GM18508 (cell line): ENCODE measurements around the gene NEK6.

ENCODE experiments used
- ATAC-seq: cut with Tn5 transposase; IDR thresholded peaks from one replicate; pipeline ENCODE4 v1.9.1; 2021; ENCODE audit warnings: moderate number of reproducible peaks; ENCODE audit not compliant: insufficient read depth, unreplicated experiment

The NEK6 gene

DNA sequence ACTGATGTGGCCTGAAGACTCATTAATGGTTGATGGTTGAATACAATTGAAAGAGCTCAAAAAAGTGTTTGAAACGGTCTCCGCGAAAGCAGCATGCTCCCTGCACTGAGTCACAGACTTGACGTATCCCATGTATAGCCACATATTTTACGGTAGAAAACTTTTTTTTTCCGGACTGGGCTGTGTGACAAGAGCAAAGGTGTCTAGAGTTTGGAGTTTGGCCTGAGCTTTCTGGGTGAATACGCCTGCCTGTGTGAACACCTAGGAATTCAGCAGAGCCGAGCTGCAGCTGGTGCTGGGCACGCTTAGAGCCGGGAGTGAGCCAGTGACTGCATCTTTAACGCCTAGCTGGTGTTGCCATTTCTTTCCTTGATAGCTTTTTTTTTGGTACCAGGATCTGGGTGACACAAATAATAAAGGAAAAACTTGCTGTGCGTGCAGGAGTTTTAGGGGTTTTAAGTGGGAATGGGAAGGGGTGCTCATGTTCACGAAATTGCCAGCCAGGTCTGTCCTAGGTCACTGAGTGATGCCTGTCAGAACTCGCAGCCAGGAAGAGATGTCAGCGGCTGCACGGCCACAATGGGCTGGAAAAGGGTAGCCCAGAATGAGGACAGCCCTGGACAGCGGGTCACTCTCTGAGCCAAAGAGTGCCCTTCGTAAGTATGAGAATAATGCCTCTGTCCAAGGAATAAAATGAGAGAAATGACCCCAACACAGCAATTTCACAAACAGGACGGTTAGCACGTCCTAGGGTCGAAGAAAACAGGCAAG lies 105.8 kb downstream of the NEK6 start:
- no peak for ATAC-seq

- no peak for ATAC-seq
These were observed 106.4 kb downstream of the NEK6 start for GRCh38 chr9:124364141-124364540.

DNA sequence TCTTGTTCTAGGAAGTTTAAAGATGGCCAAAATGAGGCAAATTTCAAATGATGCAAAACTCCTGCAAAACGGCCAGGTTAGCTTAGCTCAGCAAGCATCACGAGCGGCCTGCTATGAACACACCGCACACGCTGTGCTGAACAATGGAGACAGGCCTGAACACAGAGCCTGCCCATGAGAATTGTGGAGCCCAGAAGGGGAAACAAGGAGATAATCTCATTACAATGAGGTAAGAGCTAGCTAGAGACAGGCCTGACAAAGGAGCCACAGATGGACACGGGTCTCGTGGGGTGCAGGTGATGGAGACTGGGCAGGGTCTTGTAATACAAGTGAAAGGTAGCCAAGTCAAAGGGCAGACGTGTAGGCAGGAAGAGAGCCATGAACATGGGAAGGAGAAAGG lies 107.3 kb downstream of the NEK6 start:
- no peak for ATAC-seq

- ATAC-seq: no peak
These were observed 108.9 kb downstream of the NEK6 start for GRCh38 chr9:124366476-124367220.

DNA sequence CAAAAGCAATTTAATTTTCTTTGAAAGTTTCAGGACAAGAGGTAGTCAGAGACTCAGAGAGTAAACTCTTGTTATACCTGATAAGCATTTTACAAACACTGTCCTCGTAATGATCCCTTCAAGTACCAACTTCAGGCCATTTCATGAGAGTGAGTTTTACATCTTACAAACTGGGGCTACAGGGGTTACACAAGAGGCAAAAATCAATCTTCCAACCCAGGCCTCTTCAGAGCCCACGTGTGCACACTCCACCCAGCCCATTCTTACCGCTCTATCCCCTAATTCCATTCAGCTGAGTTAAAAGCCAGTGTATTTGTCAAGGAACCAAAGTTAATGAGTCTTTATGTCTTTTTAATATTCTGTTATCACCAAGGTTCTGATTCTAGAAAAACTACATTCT lies 110.9 kb downstream of the NEK6 start:
- no peak for ATAC-seq

DNA sequence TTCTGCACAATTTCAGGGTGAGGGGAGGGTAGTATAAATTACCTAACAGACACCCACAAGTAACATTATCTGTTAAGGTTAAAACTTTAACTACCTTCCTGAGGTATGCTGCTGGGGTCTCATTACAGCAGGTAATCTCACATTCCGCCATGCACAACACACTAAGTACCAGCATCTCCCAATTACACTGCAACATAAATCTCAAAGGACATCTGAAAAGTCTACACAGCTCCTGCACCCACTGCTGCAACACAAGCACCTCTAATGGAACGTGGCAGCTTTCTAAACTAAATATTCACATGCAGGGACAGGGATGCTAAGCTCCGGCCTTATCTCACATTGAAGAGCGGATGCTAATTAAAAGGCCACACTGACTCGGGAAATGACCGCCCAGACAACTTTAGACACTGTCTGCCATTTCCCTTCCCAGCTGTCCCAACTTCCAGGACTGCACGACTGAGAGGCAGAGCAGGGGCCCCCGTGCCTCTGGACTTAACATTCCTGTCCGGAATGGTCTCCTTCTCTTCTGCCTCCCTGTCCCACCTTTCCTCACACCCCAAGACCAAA lies 111.6 kb downstream of the NEK6 start:
- ATAC-seq: no peak

- no peak for ATAC-seq
These were observed 113.3 kb downstream of the NEK6 start for GRCh38 chr9:124370896-124371582.

DNA sequence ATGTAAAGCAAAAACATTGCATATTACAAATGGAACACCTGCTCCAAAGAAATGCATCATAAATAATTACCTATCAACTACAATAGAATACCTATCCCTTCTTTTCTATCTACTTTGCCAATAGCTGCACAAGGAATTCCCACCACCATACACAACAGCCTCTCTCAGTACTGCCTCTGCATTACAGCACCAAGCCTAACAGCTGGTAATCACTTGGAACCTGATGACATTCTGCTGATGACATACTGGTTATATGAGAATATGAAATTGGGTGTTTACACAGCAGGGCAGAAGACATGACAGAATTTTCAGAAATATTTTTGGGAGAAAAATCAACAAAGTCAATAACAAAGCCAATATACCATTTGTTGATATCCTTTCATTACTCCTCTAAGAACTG lies 114.3 kb downstream of the NEK6 start:
- no peak for ATAC-seq

DNA sequence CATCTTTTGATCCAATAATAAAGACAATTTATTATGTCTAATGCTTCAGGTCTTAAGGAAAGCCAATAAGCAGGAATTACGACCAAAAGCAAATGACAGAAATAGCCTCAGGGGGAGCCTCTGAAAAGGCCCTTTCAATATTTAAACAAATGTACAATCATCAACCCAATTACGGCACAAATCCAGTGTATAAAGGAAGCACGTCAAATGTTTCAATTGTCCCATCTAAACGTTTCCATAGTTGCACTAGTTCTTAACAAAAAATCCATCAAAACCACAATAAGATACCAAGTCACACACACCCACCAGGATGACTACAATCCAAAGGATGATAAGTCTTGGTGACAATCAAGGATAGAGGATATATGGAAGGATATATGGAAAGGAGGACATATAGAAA lies 115.6 kb downstream of the NEK6 start:
- no peak for ATAC-seq

DNA sequence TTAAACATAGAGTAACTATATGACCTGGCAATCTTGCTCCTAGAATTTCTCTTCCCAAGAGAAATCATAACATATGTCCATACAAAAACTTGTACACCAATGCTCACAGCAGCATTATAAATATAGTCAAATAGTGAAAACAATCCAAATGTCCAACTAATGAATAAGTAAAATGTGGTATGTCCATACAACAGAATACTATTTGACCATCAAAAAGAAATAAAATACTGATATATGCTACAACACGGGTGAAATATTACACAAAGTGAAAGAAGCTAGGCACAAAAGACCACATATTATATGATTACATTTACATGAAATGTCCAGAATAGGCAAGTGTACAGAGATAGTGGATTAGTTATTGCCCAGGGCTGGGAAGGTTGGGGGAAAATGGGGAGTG lies 116.1 kb downstream of the NEK6 start:
- ATAC-seq: no peak

DNA sequence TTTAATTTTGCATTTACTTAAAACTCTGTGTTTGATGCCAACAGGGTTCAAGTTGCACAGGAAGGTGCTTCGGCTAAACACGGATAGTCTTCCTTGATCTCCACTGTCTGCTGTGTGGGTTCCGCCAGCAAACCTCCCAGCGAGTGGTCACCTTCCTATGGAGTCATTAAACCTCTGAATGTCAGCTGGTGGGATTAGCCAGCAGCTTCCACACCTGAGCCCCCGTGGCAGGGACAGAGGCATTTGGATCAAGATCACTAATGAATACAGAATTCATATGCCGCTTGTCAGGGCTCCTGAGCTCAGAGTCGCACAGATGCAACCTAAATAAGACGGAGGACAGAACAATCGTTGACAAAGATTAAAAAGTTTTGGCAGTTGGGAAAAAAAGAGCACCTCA lies 118.0 kb downstream of the NEK6 start:
- ATAC-seq: no peak

GRCh38 chr9:124376329-124376728 lies 118.6 kb downstream of the NEK6 start:
- no peak for ATAC-seq

DNA sequence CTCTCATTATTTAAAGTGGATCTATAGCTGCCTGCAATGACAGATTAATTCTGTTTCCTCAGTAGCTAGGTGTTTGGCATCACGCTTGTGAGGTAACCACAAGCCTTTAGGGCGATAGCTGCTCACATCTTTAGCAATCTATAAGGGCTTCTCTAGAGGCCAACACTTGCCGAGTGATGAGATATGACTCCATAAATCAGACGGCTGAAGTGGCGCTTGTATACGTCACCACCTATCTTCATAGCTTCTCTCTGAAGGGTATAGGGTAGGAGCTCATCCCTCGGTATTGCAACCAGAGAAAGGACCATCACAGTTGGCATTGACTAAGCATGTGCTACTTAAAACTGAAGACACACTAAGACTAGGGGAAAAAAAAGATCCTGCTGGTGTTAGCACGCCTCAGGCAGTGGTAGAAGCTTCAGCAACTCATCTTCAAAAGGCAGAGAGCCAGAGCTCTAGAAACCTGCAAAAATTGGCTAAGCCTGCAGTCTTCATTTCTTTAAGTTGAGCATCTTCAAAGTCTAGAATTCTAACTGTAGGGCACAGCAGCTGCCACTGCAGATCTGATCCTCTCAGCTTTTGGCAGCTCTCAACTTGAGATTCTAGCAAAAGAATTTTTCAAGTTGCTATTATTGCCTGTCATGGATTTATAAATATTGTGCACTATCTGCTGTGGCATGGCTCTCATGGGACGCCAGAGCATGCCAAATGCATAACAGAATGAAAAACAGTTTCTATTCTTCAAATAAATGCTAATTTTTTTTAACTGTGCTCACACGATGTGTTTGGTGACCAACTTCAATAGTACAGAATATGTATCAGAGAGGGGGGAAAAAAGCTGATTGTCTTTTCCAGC lies 120.0 kb downstream of the NEK6 start:
- no peak for ATAC-seq

DNA sequence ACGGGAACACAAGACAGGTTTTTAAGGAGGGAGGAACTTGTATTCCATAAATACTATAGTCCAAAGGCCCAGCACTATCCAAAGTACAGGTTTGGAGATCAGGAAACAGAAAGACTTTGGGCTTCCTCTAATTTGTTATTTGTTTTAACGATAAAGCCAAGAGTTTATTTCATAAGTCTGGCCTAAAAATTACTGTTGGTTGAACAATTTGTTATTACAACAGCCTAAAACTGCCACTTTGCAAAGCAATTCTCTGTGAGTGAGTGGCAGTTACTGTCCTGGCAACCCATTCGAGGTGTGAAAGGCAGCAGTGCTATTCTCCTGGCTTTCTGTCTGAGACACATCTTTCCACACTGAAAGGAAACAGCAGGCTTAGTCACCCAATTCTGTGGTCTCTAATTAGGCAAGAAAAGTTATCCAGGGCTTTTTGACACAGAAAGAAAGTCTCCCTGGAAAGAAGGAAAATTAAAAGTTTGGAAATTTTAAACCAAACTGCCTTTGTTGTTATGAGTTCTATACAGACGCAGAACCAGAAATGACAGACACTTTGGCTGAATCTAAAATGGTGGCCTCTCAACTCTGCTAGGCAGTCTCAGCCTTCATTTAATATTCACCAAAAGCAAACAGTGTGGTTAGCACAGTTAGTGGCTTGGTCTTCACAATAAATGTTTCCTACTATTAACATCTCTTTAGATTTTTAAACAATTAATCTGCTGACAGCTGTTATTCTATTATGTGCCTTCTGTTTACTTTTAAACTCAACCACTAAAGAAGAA lies 123.6 kb downstream of the NEK6 start:
- ATAC-seq: no peak

DNA sequence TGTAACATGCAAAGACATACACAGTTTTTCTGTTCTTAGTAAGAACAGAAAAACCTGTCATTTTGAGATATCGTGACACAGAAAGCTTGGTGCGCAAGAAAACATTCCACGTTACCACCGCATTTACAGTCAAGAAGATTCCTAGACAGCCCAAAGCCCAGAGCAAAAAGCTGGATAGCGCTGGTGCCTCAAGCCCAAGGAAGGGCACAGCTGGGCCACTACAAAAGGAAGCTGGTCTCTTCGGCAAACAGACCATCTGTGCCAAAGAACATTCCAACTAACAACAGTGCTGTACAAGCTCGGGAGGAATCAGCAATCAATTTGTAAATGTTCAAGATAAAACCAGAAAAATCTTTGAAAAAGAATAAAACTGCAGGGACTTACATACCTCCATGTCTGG lies 126.5 kb downstream of the NEK6 start:
- ATAC-seq: no peak

GRCh38 chr9:124384846-124385245 lies 127.1 kb downstream of the NEK6 start:
- no peak for ATAC-seq

DNA sequence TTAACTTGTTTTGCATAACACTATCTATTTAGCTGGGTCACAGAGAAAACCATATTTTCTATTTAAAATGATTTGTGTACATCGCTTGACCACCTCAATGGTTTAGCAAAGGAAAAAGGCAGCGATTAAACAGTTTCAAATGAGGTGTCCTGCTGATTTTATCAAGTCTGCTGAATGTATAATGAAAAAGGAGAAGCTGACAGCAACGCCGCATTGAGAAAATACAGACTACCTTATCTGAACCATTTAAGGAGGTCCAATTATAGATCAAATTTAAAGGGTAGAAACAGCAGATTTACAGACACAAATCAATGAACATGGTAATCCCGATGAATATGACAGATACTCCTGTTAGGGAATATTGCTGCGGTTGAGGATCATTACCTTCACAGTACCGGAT lies 127.9 kb downstream of the NEK6 start:
- ATAC-seq: no peak

DNA sequence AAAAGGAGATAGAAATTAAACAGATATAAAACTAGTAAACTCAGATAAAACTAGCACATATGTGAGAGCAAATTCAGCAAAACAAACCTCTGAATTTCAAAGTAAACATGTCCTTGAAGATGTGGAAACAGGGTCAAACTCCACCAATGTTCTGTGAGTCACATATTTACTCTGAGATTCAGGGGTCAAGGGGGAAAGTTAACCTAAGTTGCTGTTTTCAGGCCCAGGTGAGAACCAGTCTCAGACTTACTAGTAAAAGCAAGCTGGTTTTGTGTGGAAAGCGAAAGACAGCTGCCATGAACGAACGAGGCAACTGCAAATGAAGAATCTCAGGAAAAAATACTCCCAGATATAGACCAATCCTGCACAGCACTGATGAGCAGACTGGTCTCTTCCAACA lies 128.5 kb downstream of the NEK6 start:
- ATAC-seq: no peak

DNA sequence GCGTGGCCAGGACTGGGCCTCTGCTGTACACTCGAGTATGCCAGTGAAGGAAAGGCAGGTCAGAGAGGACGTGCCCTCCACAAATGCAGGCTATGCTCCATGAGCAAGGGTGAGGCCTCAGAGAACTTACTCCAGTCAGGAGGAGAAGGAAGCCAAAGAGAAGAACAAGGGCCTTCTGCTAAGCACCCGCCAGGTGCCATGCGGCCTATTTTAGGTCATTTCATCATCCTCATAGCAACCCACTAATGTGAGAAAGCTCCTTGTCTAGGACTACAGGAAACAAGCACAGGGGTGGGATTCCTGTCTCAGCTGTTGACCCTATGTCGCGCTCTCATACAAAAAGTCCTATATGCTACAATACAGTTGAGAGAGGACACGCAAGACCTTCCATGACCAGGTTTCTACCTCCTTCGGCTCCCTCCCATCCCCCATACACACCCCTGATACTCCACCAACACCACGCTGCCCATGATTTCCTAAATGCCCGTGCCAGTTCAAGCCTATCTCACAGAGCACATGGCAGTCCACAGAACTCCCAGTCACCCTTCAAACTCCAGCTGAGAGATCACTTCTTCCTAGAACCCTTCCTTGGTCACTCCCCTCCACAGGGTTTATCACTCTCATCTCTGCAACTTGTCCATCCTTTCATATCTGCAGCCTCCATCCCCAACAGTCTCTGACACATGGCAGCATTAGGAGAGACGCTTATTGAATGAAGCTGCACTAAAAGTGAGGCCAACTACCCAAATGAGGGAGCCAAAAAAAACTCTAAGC lies 130.7 kb downstream of the NEK6 start:
- no peak for ATAC-seq
